ENCODE results near the gene CRLF2.
"Not testable (repeated sequence)": the region's sequence is repeated elsewhere in the genome, so short reads cannot be mapped to it uniquely, and the experiment has no call there.

The CRLF2 gene

GRCh38 chrX:1190596-1191145 lies 21.8 kb downstream of the CRLF2 start:
- TF ChIP-seq CTCF (IDR thresholded peaks at IDR 0.05; ENCODE audit: low read depth, low read length): no peak
- in situ Hi-C loops (cut with HindIII; ENCODE audit: low sequenced_read_pairs): no loop called here
- no peak for DNase-seq (ENCODE audit: low read depth, low spot score)
- no peak overlapping the region for H3K4me3 ChIP-seq (ENCODE audit: low read depth, low read length)

- no peak for TF ChIP-seq CTCF (IDR thresholded peaks at IDR 0.05; ENCODE audit: low read depth, low read length)
- DNase-seq (ENCODE audit: low read depth, low spot score): no peak
- in situ Hi-C loops (cut with HindIII; ENCODE audit: low sequenced_read_pairs): no loop called here
Measured at GRCh38 chrX:1185561-1185960, 26.9 kb downstream of the CRLF2 start.

GRCh38 chrX:1182211-1182610 lies 30.2 kb downstream of the CRLF2 start:
- TF ChIP-seq CTCF (IDR thresholded peaks at IDR 0.05; ENCODE audit: low read depth, low read length): no peak
- in situ Hi-C loops (cut with HindIII; ENCODE audit: low sequenced_read_pairs): no loop called here
- H3K4me3 ChIP-seq (ENCODE audit: low read depth, low read length): no peak overlapping the region
- no peak for DNase-seq (ENCODE audit: low read depth, low spot score)

More at GRCh38 chrX:1185561-1185960, 26.9 kb downstream of the CRLF2 start:
- H3K4me3 ChIP-seq (ENCODE audit: low read depth, low read length): no peak overlapping the region

- in situ Hi-C loops (cut with HindIII; ENCODE audit: low sequenced_read_pairs); H3K4me3 ChIP-seq (ENCODE audit: low read depth, low read length); DNase-seq (ENCODE audit: low read depth, low spot score): not testable (repeated sequence)
Measured at GRCh38 chrX:1181661-1182060, 30.8 kb downstream of the CRLF2 start.

- H3K4me3 ChIP-seq (ENCODE audit: low read depth, low read length): no peak overlapping the region
- TF ChIP-seq CTCF (IDR thresholded peaks at IDR 0.05; ENCODE audit: low read depth, low read length): no peak
- in situ Hi-C loops (cut with HindIII; ENCODE audit: low sequenced_read_pairs): no loop called here
- DNase-seq (ENCODE audit: low read depth, low spot score): no peak
Measured at GRCh38 chrX:1181170-1181569, 31.3 kb downstream of the CRLF2 start.

GRCh38 chrX:1178580-1179057 lies 33.8 kb downstream of the CRLF2 start:
- DNase-seq (ENCODE audit: low read depth, low spot score): no peak
- H3K4me3 ChIP-seq (ENCODE audit: low read depth, low read length): no peak overlapping the region
- TF ChIP-seq CTCF (IDR thresholded peaks at IDR 0.05; ENCODE audit: low read depth, low read length): no peak
- in situ Hi-C loops (cut with HindIII; ENCODE audit: low sequenced_read_pairs): no loop called here

- DNase-seq (ENCODE audit: low read depth, low spot score); in situ Hi-C loops (cut with HindIII; ENCODE audit: low sequenced_read_pairs); H3K4me3 ChIP-seq (ENCODE audit: low read depth, low read length): not testable (repeated sequence)
Measured at GRCh38 chrX:1176531-1177320, 35.7 kb downstream of the CRLF2 start.

GRCh38 chrX:1174609-1175545 lies 37.6 kb downstream of the CRLF2 start:
- in situ Hi-C loops (cut with HindIII; ENCODE audit: low sequenced_read_pairs); DNase-seq (ENCODE audit: low read depth, low spot score); H3K4me3 ChIP-seq (ENCODE audit: low read depth, low read length): not testable (repeated sequence)

- in situ Hi-C loops (cut with HindIII; ENCODE audit: low sequenced_read_pairs); DNase-seq (ENCODE audit: low read depth, low spot score); H3K4me3 ChIP-seq (ENCODE audit: low read depth, low read length): not testable (repeated sequence)
Measured at GRCh38 chrX:1173435-1173834, 39.0 kb downstream of the CRLF2 start.
